SK-N-SH treated with all-trans-retinoic acid at 6 μM for 48 hours (cell line): ENCODE results near the gene INTS6L.

Source experiments
- ARNTL ChIP-seq: fragments of 450-650 bp; formaldehyde crosslinking; IDR thresholded peaks from 2 replicates; pipeline ENCODE4 v1.5.0; 2020; ENCODE audit warnings: low read depth, mild to moderate bottlenecking, moderate library complexity, borderline replicate concordance
- CREB5 ChIP-seq: fragments of 250-450 bp; sonication (Bioruptor Pico); IDR thresholded peaks from 2 replicates; pipeline ENCODE4 v1.5.1; 2020; ENCODE audit warnings: low read depth, mild to moderate bottlenecking, moderate library complexity
- CSDC2 ChIP-seq: fragments of 250-450 bp; sonication (Bioruptor Pico); IDR thresholded peaks from 2 replicates; pipeline ENCODE4 v1.5.0; 2020; ENCODE audit warnings: mild to moderate bottlenecking, moderate library complexity
- POU6F1 ChIP-seq: fragments of 250-450 bp; sonication (Bioruptor Pico); IDR thresholded peaks from 2 replicates; pipeline ENCODE4 v1.8.0; 2021; ENCODE audit warnings: low read depth, mild to moderate bottlenecking, moderate library complexity, borderline replicate concordance
- RARB ChIP-seq: fragments of 250-450 bp; sonication (Bioruptor Pico); IDR thresholded peaks from 2 replicates; pipeline ENCODE4 v1.8.0; 2021; ENCODE audit warnings: mild to moderate bottlenecking, moderate library complexity
- SNAI2 ChIP-seq: fragments of 250-450 bp; sonication (Bioruptor Pico); IDR thresholded peaks from 2 replicates; pipeline ENCODE4 v1.5.0; 2020; ENCODE audit warnings: mild to moderate bottlenecking, moderate library complexity
- TOX ChIP-seq: fragments of 250-450 bp; sonication (Bioruptor Pico); IDR thresholded peaks from 2 replicates; pipeline ENCODE4 v1.8.0; 2021; ENCODE audit warnings: mild to moderate bottlenecking, moderate library complexity, borderline replicate concordance
- ZFP3 ChIP-seq: fragments of 250-450 bp; sonication (Bioruptor Pico); IDR thresholded peaks from 2 replicates; pipeline ENCODE4 v1.5.0; 2020; ENCODE audit warnings: mild to moderate bottlenecking, moderate library complexity

- TF ChIP-seq TOX (CRISPR knock-in tag) (no peak), RARB (CRISPR knock-in tag) (no peak), POU6F1 (CRISPR knock-in tag) (no peak), SNAI2 (CRISPR knock-in tag) (no peak), CREB5 (CRISPR knock-in tag) (no peak), CSDC2 (no peak), ZFP3 (CRISPR knock-in tag) (no peak), ARNTL (CRISPR knock-in tag) (no peak)
Observed at GRCh38 chrX:135543924-135544323, 23.5 kb downstream of the INTS6L start.
